SU-DHL-6 (cell line): ENCODE data around the gene CHTF8.

Experiments used
- CTCF ChIP-seq: fragments of 200-600 bp; sonication (generic); IDR thresholded peaks from one replicate; pipeline ENCODE4 v1.5.1; 2017; ENCODE audit warnings: antibody characterized with exemption, mild to moderate bottlenecking, low read length, moderate library complexity; ENCODE audit not compliant: insufficient read depth, poor library complexity, severe bottlenecking
- EZH2phosphoT487 ChIP-seq: fragments of 200-600 bp; sonication (generic), shearing (Covaris generic); conservative IDR thresholded peaks from 2 replicates; pipeline ENCODE4 v1.6.1; 2018; ENCODE audit warnings: mild to moderate bottlenecking, antibody characterized with exemption, low read length, moderate library complexity, mixed read lengths

GRCh38 chr16:69071036-69071435 is 61.4 kb downstream of the CHTF8 start:
- no peak for TF ChIP-seq CTCF
- TF ChIP-seq EZH2phosphoT487: no peak
